AML-193 (cell line): Measurements from ENCODE around the gene TNRC6C.
"Not testable (repeated sequence)": the region's sequence is repeated elsewhere in the genome, so short reads cannot be mapped to it uniquely, and the experiment has no call there.

Experiments
- DNase-seq, 2 experiments: peaks; one replicate each; lab custom pipeline; 2025; lab: John Stamatoyannopoulos, UW

The TNRC6C gene

GRCh38 chr17:78111727-78112517, 153.4 kb downstream of the TNRC6C start:
- DNase-seq = no peak

GRCh38 chr17:78112518-78113471, 154.3 kb downstream of the TNRC6C start:
- DNase-seq = peak; percentile 73 to 74

- DNase-seq = peak in 1 of 2 experiments; percentile 26
Observed at GRCh38 chr17:78113804-78114785, 155.6 kb downstream of the TNRC6C start.

GRCh38 chr17:78114831-78115723, 156.6 kb downstream of the TNRC6C start:
- no peak for DNase-seq

GRCh38 chr17:78115803-78116202, 157.3 kb downstream of the TNRC6C start:
- DNase-seq = not testable (repeated sequence)

- DNase-seq = no peak
Observed at GRCh38 chr17:78116411-78116810, 157.9 kb downstream of the TNRC6C start.

GRCh38 chr17:78117027-78117981, 158.8 kb downstream of the TNRC6C start:
- DNase-seq = no peak

GRCh38 chr17:78118801-78119241, 160.3 kb downstream of the TNRC6C start:
- no peak for DNase-seq

- no peak for DNase-seq
Observed at GRCh38 chr17:78120537-78120936, 162.0 kb downstream of the TNRC6C start.

- no peak for DNase-seq
Observed at GRCh38 chr17:78120971-78121800, 162.7 kb downstream of the TNRC6C start.

GRCh38 chr17:78121801-78122215, 163.3 kb downstream of the TNRC6C start:
- DNase-seq = no peak

GRCh38 chr17:78122216-78122930, 163.9 kb downstream of the TNRC6C start:
- no peak for DNase-seq

- no peak for DNase-seq
Observed at GRCh38 chr17:78122931-78123249, 164.4 kb downstream of the TNRC6C start.

- DNase-seq = no peak
Observed at GRCh38 chr17:78123258-78123929, 164.9 kb downstream of the TNRC6C start.

- DNase-seq = peak; percentile 86 to 96
Observed at GRCh38 chr17:78124081-78124835, 165.8 kb downstream of the TNRC6C start.

GRCh38 chr17:78124836-78125137, 166.3 kb downstream of the TNRC6C start:
- DNase-seq = no peak
